GM19468 (cell line): ENCODE results near the gene PIH1D2.
"Not testable (repeated sequence)": the region's sequence is repeated elsewhere in the genome, so short reads cannot be mapped to it uniquely, and the experiment has no call there.

ENCODE experiments used
- ATAC-seq: cut with Tn5 transposase; IDR thresholded peaks from one replicate; pipeline ENCODE4 v1.9.1; 2021; ENCODE audit warnings: mild to moderate bottlenecking, moderate library complexity, moderate number of reproducible peaks; ENCODE audit not compliant: unreplicated experiment; ENCODE audit errors: extremely low read depth

The PIH1D2 gene

GRCh38 chr11:112058103-112058502, 15.7 kb downstream of the PIH1D2 start:
- ATAC-seq: no peak

- ATAC-seq: no peak
Measured at GRCh38 chr11:112057170-112057569, 16.6 kb downstream of the PIH1D2 start.

- ATAC-seq: no peak
Measured at GRCh38 chr11:112051768-112052167, 22.0 kb downstream of the PIH1D2 start.

- peak; percentile 78 for ATAC-seq
Measured at GRCh38 chr11:112050721-112051120, 23.1 kb downstream of the PIH1D2 start.

GRCh38 chr11:112049777-112050176, 24.0 kb downstream of the PIH1D2 start:
- no peak for ATAC-seq

GRCh38 chr11:112048256-112048655, 25.6 kb downstream of the PIH1D2 start:
- ATAC-seq: not testable (repeated sequence)

GRCh38 chr11:112046647-112047046, 27.2 kb downstream of the PIH1D2 start:
- not testable (repeated sequence) for ATAC-seq

- ATAC-seq: no peak
Measured at GRCh38 chr11:112044961-112045360, 28.9 kb downstream of the PIH1D2 start.

- no peak for ATAC-seq
Measured at GRCh38 chr11:112042961-112043304, 30.9 kb downstream of the PIH1D2 start.

GRCh38 chr11:112042161-112042960, 31.5 kb downstream of the PIH1D2 start:
- no peak for ATAC-seq

GRCh38 chr11:112037527-112037926, 36.3 kb downstream of the PIH1D2 start:
- no peak for ATAC-seq

- no peak for ATAC-seq
Measured at GRCh38 chr11:112033902-112034301, 39.9 kb downstream of the PIH1D2 start.

- no peak for ATAC-seq
Measured at GRCh38 chr11:112029460-112029859, 44.4 kb downstream of the PIH1D2 start.

- not testable (repeated sequence) for ATAC-seq
Measured at GRCh38 chr11:112026784-112027410, 46.9 kb downstream of the PIH1D2 start.

GRCh38 chr11:112025707-112026106, 48.1 kb downstream of the PIH1D2 start:
- peak; percentile 7 for ATAC-seq

- ATAC-seq: peak; percentile 57
Measured at GRCh38 chr11:112024773-112025678, 48.8 kb downstream of the PIH1D2 start, which contains the start of gene DLAT. Gene DLAT, plus strand, starts transcription at chr11:112025408. Its CDS starts 65 bp downstream, at chr11:112025473.

GRCh38 chr11:112024178-112024772, 49.5 kb downstream of the PIH1D2 start:
- no peak for ATAC-seq

GRCh38 chr11:112023104-112023503, 50.7 kb downstream of the PIH1D2 start:
- no peak for ATAC-seq

GRCh38 chr11:112019066-112019465, 54.8 kb downstream of the PIH1D2 start:
- ATAC-seq: no peak
